ENCODE data around the gene TROAP.

Gene TROAP

GRCh38 chr12:49323524-49324097 is 556 bp downstream of the TROAP start:
- in situ Hi-C loops (cut with MboI; ENCODE audit: low pct_unique_long_range_greater_than_20kb, low sequenced_read_pairs, unreplicated experiment): no loop called here
- DNase-seq (ENCODE audit: low spot score): no peak
- TF ChIP-seq, protein P1, sequence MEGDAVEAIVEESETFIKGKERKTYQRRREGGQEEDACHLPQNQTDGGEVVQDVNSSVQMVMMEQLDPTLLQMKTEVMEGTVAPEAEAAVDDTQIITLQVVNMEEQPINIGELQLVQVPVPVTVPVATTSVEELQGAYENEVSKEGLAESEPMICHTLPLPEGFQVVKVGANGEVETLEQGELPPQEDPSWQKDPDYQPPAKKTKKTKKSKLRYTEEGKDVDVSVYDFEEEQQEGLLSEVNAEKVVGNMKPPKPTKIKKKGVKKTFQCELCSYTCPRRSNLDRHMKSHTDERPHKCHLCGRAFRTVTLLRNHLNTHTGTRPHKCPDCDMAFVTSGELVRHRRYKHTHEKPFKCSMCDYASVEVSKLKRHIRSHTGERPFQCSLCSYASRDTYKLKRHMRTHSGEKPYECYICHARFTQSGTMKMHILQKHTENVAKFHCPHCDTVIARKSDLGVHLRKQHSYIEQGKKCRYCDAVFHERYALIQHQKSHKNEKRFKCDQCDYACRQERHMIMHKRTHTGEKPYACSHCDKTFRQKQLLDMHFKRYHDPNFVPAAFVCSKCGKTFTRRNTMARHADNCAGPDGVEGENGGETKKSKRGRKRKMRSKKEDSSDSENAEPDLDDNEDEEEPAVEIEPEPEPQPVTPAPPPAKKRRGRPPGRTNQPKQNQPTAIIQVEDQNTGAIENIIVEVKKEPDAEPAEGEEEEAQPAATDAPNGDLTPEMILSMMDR (IDR thresholded peaks at IDR 0.05; ENCODE audit: extremely low read depth, insufficient read depth, missing control alignments): no peak

- TF ChIP-seq, protein P1 (IDR thresholded peaks at IDR 0.05; ENCODE audit: extremely low read depth, insufficient read depth, missing control alignments): no peak
- DNase-seq (ENCODE audit: low spot score): no peak
- in situ Hi-C loops (cut with MboI; ENCODE audit: low pct_unique_long_range_greater_than_20kb, low sequenced_read_pairs, unreplicated experiment): no loop called here
Measured at GRCh38 chr12:49325606-49326005, 2.6 kb downstream of the TROAP start.

DNA sequence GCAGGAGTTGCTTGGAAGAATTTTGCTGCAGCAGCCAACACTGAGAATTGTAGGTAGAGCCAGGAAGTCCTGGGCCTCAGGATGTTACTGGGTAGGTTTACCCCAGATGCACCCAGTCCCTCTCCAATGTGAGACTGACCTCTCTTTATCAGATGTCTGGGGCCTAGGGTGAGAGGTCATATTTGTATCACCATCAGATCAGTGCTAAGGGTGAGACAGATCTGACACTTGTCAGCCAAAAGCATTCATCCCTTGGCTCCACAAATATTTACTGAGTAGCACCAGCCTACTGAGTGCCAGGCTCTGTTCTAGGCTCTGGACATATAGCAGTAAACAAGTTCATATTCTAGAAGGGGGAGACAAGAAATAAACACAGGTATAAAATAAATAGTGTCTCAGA is 4.3 kb downstream of the TROAP start:
- in situ Hi-C loops (cut with MboI; ENCODE audit: low pct_unique_long_range_greater_than_20kb, low sequenced_read_pairs, unreplicated experiment): no loop called here
- TF ChIP-seq, protein P1 (IDR thresholded peaks at IDR 0.05; ENCODE audit: extremely low read depth, insufficient read depth, missing control alignments): no peak
- DNase-seq (ENCODE audit: low spot score): no peak

- in situ Hi-C loops (cut with MboI; ENCODE audit: low pct_unique_long_range_greater_than_20kb, low sequenced_read_pairs, unreplicated experiment): no loop called here
- no peak for DNase-seq (ENCODE audit: low spot score)
- TF ChIP-seq, protein P1 (IDR thresholded peaks at IDR 0.05; ENCODE audit: extremely low read depth, insufficient read depth, missing control alignments): no peak
Measured at GRCh38 chr12:49327887-49328286, 4.8 kb downstream of the TROAP start.

- no peak for DNase-seq (ENCODE audit: low spot score)
- in situ Hi-C loops (cut with MboI; ENCODE audit: low pct_unique_long_range_greater_than_20kb, low sequenced_read_pairs, unreplicated experiment): no loop called here
- TF ChIP-seq, protein P1 (IDR thresholded peaks at IDR 0.05; ENCODE audit: extremely low read depth, insufficient read depth, missing control alignments): no peak
Measured at GRCh38 chr12:49328816-49329215, 5.8 kb downstream of the TROAP start.

DNA sequence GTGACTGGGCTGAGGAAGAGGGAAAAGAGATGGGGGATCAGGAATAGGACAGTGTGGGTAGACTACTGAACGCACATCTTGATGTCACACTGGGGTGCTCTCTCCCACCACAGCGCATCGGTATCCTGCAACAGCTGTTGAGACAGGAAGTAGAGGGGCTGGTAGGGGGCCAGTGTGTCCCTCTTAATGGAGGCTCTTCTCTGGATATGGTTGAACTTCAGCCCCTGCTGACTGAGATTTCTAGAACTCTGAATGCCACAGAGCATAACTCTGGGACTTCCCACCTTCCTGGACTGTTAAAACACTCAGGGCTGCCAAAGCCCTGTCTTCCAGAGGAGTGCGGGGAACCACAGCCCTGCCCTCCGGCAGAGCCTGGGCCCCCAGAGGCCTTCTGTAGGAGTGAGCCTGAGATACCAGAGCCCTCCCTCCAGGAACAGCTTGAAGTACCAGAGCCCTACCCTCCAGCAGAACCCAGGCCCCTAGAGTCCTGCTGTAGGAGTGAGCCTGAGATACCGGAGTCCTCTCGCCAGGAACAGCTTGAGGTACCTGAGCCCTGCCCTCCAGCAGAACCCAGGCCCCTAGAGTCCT is 7.1 kb downstream of the TROAP start:
- in situ Hi-C loops (cut with MboI; ENCODE audit: low pct_unique_long_range_greater_than_20kb, low sequenced_read_pairs, unreplicated experiment): no loop called here
- TF ChIP-seq, protein P1 (IDR thresholded peaks at IDR 0.05; ENCODE audit: extremely low read depth, insufficient read depth, missing control alignments): no peak
- no peak for DNase-seq (ENCODE audit: low spot score)
